Activated CD8-positive, alpha-beta memory T cell treated with anti-CD3 and anti-CD28 coated beads for 1 hour (primary cell): ENCODE data around the gene CDK5RAP3.
"Not testable (repeated sequence)": the region's sequence is repeated elsewhere in the genome, so short reads cannot be mapped to it uniquely, and the experiment has no call there.

Source experiments
- DNase-seq, 2 donors: peaks; one replicate each; pipeline ENCODE4 v3.0.0-alpha.2; 2020; ENCODE audit warnings: low read depth in 1 of 2; ENCODE audit errors: extremely low read depth in 1 of 2

The CDK5RAP3 gene

DNA sequence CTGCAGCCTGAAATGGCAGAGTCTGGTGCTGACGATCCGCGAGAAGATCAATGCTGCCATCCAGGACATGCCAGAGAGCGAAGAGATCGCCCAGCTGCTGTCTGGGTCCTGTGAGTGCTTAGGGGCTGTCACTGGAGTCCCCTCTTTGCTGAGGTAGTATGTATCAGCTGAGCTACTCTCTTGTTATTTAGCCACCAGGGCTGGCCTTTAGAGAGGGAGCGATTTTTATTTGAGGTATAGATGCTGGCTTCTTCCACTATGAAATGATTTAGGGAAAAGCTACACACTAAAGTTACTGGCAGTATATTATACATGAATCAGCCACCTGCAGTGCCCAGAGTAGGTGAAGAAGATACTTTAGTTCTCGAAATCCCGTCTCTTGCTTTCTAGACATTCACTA is 2.6 kb downstream of the CDK5RAP3 start:
- DNase-seq: no peak

DNA sequence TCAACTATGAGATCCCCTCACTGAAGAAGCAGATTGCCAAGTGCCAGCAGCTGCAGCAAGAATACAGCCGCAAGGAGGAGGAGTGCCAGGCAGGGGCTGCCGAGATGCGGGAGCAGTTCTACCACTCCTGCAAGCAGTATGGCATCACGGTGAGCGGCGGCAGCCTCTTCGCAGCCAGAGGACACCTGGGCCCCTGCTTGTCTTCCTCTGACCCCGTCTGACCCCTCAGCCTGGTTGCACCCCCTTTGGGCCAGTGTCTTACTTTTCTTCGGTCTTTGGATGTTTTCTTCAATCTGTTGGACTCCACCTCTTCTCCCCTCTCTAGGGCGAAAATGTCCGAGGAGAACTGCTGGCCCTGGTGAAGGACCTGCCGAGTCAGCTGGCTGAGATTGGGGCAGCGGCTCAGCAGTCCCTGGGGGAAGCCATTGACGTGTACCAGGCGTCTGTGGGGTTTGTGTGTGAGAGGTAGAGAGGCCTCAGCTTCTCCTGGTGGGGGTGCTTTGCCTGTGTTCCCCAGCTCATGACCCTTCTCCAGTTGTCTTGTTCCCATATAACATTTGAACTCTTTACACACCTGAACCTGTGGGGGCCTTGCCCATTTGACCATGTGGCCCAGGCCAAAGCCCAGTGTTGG is 4.4 kb downstream of the CDK5RAP3 start:
- DNase-seq: no peak

GRCh38 chr17:47975823-47976205 is 4.9 kb downstream of the CDK5RAP3 start:
- no peak for DNase-seq

- peak in 1 of 2 donors; percentile 34 for DNase-seq
Observed at GRCh38 chr17:47978324-47978723, 7.4 kb downstream of the CDK5RAP3 start.

GRCh38 chr17:47980541-47980940 is 9.6 kb downstream of the CDK5RAP3 start:
- no peak for DNase-seq

DNA sequence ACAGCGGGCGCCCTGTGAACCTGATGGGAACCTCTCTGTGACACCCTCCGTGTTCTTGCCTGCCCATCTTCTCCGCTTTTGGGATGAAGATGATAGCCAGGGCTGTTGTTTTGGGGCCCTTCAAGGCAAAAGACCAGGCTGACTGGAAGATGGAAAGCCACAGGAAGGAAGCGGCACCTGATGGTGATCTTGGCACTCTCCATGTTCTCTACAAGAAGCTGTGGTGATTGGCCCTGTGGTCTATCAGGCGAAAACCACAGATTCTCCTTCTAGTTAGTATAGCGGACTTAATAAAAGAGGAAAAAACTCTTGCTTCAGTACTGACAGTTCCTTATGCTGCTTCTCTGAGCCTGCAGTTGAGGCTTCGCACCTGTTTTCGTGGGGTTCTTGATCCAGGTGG is 10.5 kb downstream of the CDK5RAP3 start:
- no peak for DNase-seq

- no peak for DNase-seq
Observed at GRCh38 chr17:47982091-47982617, 11.2 kb downstream of the CDK5RAP3 start.

DNA sequence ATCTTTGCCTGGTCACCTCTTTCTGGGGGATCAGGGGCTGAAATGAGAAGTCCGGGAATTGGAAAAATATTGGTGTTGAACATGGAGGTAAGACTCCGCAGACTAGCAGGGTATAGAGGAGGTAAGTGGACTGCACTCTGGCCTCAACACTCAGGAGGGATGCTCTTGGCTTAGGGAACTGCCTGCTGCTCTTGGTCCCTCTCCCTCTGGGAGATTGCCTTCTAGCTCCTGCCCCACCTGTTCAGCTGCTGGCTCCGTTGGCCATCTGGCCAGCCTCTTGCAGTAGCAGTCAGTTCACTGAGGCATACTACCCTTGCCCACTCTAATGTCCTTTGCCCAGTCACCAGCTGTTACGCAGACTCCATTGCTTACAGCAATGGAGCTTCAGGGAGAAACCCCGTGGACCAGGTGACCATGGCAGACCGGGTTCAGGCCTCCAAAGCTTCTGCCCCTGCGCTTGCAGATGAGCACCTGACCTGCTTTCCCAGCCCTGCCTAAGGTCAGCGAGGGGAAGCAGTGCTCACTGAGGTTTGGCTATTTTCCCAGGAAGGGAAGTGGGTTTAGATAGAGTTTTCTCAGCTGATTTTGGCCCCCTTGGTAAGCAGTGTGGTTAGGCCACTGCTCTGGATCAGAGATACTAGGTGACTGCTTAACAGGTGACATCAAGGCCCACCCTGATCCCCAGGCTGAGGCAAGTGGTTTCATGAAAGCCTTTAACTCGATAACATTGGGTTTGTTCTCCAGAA is 11.9 kb downstream of the CDK5RAP3 start:
- DNase-seq: no peak

DNA sequence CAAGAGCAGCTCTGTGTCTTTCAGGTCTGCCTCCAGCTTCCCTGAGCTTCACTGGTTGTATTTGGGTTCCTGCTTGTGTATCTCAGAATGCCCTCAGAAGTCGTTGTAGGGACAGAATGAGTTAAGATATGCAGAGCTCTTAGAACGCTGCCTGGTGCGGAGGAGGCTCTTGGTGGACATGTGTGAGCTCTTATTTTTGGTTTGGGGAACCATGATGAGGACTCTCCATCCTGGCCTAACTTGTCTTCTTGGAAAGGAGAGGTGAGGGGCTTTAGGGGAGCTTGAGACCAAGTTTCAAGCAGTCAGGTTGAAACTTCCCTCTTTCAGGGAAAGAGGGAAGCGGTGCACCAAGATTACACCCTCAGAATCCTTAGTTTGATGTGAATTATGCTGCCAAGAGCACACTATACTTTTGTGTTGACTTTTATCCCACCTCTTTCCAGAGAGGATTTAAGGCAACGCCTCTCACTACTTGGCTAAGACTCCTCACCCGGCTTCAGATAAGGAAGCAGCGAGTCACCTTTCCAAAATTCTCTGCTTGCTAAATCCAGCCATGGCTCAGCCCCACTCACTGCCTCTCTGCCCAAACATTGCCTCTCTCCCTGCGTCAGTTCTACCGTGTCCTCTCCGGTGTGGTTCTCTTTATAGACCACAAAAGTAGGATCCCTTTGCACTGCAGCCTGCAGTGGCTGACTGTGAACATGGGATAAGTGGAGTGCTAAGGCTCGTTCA is 12.7 kb downstream of the CDK5RAP3 start:
- DNase-seq: no peak

GRCh38 chr17:47986520-47986919 is 15.6 kb downstream of the CDK5RAP3 start:
- no peak for DNase-seq

DNA sequence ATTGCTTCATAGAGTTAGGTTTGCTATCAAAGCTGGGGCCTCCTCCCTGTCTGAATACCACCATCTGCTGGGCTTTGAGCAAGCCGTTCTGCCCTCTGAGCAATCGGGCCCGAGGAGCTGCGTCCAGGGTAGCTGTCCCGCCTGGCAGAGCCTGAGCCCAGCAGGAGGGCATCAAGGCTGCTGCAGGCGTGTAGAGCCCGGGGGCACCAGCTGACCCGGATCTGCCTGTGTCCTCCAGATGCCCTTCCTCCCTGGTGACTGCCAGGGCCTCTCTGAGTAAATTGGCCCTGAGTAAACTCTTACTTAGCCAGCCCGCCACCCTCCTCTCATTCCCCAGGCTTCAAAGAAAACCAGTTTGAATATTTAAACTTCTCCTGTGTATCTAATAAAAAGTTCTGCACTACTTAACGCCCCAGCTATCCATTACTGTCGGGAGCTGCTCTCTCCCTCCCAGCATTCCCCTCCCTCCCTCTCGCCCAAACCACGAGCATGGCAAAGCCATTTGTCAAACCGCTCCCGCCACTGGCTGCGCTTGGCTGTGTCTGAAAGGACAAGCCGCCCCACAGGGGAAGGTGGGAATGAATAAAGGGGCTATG is 16.4 kb downstream of the CDK5RAP3 start:
- DNase-seq: no peak

DNA sequence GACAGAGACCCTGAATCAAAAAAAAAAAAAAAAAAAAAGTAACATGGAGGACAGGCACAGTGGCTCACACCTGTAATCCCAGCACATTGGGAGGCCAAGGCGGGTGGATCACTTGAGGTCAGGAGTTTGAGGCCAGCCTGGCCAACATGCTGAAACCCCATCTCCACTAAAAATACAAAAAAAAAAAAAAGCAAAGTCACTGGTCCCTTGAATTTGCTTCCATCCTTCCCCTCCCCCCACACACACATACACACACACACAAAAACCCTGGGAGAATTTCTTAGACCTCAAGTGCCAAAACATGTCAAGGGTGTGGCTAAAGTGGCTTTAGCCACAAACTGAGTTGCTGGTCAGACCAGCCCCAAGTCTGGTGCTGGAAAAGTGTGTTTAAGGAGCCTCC is 17.5 kb downstream of the CDK5RAP3 start:
- DNase-seq: not testable (repeated sequence)

DNA sequence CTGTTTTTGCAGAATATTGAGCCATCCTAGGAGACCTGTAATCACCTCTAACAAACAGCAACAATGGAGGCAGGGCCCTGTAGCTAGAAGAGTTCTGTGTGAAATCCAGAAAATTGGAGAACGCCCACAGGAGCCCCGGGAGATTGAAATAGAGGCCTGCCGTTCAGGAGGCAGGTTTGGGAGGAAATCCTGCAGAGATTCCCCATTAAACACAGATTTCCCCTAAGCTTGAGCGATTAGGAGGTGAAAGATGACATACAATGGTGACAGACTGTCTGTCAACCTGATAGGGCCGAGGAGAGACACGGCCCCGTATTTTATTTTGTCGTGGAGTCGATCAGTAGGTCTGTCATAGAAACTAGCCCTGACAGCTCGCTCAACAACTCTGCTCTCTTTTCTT is 18.2 kb downstream of the CDK5RAP3 start:
- no peak for DNase-seq

- no peak for DNase-seq
Observed at GRCh38 chr17:47989700-47990099, 18.8 kb downstream of the CDK5RAP3 start.

- no peak for DNase-seq
Observed at GRCh38 chr17:47990962-47991731, 20.2 kb downstream of the CDK5RAP3 start.

GRCh38 chr17:47992216-47992615 is 21.3 kb downstream of the CDK5RAP3 start:
- no peak for DNase-seq

- no peak for DNase-seq
Observed at GRCh38 chr17:47993031-47993564, 22.2 kb downstream of the CDK5RAP3 start.

DNA sequence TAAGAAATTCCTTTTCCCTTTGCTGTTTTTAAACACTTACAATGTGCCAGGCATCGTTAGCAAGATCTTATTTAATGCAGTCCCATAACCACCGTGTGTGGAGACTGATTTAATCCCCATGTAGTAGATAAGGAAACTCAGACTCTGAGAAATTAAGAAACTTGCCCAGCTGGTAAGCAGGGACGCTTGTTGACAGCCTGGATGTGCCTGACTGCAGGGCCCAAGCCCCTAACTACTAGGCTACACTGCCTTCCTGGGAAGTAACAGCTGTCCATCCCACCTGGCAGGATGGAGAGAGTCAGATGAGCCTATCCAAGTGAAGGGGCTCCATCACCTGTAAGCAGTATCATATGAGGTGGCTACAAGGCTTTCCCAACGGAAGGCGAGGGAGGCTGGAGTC is 23.1 kb downstream of the CDK5RAP3 start:
- no peak for DNase-seq

DNA sequence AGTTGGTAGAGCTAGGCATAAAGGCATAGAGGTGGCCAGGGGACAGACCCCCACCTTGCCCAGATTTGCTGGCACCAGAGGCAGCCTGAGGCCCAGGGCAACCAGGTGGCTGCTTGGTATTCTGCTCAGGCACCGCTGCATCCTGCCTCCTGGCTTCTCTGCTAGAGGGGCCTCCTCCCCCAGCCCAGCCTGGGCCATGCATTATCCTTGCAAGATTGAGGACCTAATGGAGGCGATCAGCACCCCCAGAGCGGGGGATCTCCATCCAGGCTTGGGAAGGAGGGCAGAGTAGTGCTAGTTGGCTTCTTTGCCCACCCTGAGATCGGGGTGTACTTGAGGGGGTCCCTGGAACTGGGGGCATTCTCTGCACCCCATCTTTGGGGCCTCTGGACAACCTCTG is 23.8 kb downstream of the CDK5RAP3 start:
- DNase-seq: no peak

GRCh38 chr17:47995241-47995935 is 24.5 kb downstream of the CDK5RAP3 start:
- DNase-seq: no peak
